B cell (primary cell): ENCODE measurements around the gene PRKCZ. TPM values are rescaled to one million over a fixed set of nuclear protein-coding genes. Genes with fewer than 3 reads are reported as not detected.

Experiments used
- ATAC-seq: fragments of 200-7000 bp; cut with Tn5 transposase; one replicate; pipeline ENCODE4 v1.10.0; 2021; ENCODE audit warnings: low read depth, mild to moderate bottlenecking, moderate number of reproducible peaks, moderate library complexity
- CTCF ChIA-PET: fragments of 350-600 bp; sonication (Branson Sonifier 250); formaldehyde crosslinking; loops from one replicate; lab custom pipeline; 2021; ENCODE audit warnings: antibody characterized with exemption, inconsistent platforms; lab: Charles Lee
- POLR2A ChIA-PET: fragments of 350-600 bp; sonication (Branson Sonifier 250); formaldehyde crosslinking; loops from one replicate; lab custom pipeline; 2021; ENCODE audit warnings: antibody characterized with exemption; lab: Charles Lee
- DNase-seq: peaks from one replicate; pipeline ENCODE4 v3.0.0; 2013
- H2AFZ ChIP-seq: 2 replicates; pipeline ENCODE4 v1.6.1; 2012; ENCODE audit warnings: mild to moderate bottlenecking, low read depth, low read length; ENCODE audit not compliant: insufficient read depth, poor library complexity, severe bottlenecking
- H3K27ac ChIP-seq, 2 donors: 1 replicate in 1 of 2; 2 replicates in 1 of 2; pipeline ENCODE4 v1.5.1; 2012 to 2013; ENCODE audit warnings: low read length in 2 of 2, mild to moderate bottlenecking in 2 of 2, moderate library complexity in 1 of 2
- H3K27me3 ChIP-seq, 4 experiments: fragments of 200-600 bp in 1 of 4; sonication (generic) in 1 of 4; replicated peaks in 1 of 4; 1 replicate in 2 of 4; 2 replicates in 2 of 4; pipeline versions ENCODE4 v1.6.1 to v1.7.0; 2013 to 2016; ENCODE audit warnings: low read length in 3 of 4, mild to moderate bottlenecking in 2 of 4, mixed read lengths in 1 of 4, moderate library complexity in 1 of 4; ENCODE audit not compliant: insufficient read depth in 4 of 4, control insufficient read depth in 3 of 4; ENCODE audit errors: control extremely low read depth in 1 of 4
- H3K36me3 ChIP-seq, 2 experiments: replicated peaks in 1 of 2; 1 replicate in 1 of 2; 2 replicates in 1 of 2; pipeline versions ENCODE4 v1.6.1 to v1.7.1; 2013; ENCODE audit warnings: low read length in 1 of 2; ENCODE audit not compliant: insufficient read depth in 2 of 2, control insufficient read depth in 1 of 2; ENCODE audit errors: control extremely low read depth in 1 of 2, extremely low read depth in 1 of 2
- H3K4me1 ChIP-seq, 2 donors: fragments of 200-600 bp in 1 of 2; sonication (generic) in 1 of 2; 1 replicate in 1 of 2; 2 replicates in 1 of 2; pipeline versions ENCODE4 v1.5.1 to v1.6.1; 2013 to 2017; ENCODE audit warnings: low read length in 2 of 2; ENCODE audit not compliant: control insufficient read depth in 2 of 2, insufficient read depth in 2 of 2
- H3K4me2 ChIP-seq: replicated peaks from 2 replicates; pipeline ENCODE3; 2012; ENCODE audit warnings: mild to moderate bottlenecking, low read depth, low read length; ENCODE audit not compliant: poor library complexity, severe bottlenecking
- H3K4me3 ChIP-seq, 5 experiments: fragments of 200-600 bp in 1 of 5; sonication (generic) in 1 of 5; 1 replicate in 3 of 5; 2 replicates in 2 of 5; pipeline versions ENCODE4 v1.5.1 to v1.7.0; 2011 to 2016; ENCODE audit warnings: low read length in 4 of 5, mild to moderate bottlenecking in 4 of 5, low read depth in 2 of 5, control low read depth in 1 of 5, moderate library complexity in 1 of 5; ENCODE audit not compliant: insufficient read depth in 1 of 5; ENCODE audit errors: control extremely low read depth in 1 of 5, extremely low read depth in 1 of 5
- H3K79me2 ChIP-seq: fragments of 200-600 bp; sonication (generic); one replicate; pipeline ENCODE4 v1.6.0; 2016; ENCODE audit warnings: low read length; ENCODE audit not compliant: control insufficient read depth, insufficient read depth
- H3K9ac ChIP-seq: fragments of 200-600 bp; sonication (generic); 2 replicates; pipeline ENCODE4 v1.6.1; 2017; ENCODE audit warnings: mild to moderate bottlenecking, low read length, moderate library complexity
- H3K9me3 ChIP-seq, 3 donors: one replicate each; pipeline versions ENCODE4 v1.6.1 to v1.7.1; 2013; ENCODE audit warnings: low read length in 2 of 3; ENCODE audit not compliant: control insufficient read depth in 2 of 3, insufficient read depth in 1 of 3; ENCODE audit errors: control extremely low read depth in 1 of 3
- H4K20me1 ChIP-seq: 2 replicates; pipeline ENCODE4 v1.6.0; 2012; ENCODE audit warnings: mild to moderate bottlenecking, low read length; ENCODE audit not compliant: insufficient read depth, control insufficient read depth, poor library complexity, severe bottlenecking
- H3K27ac Mint-ChIP-seq: one replicate; pipeline ENCODE4 v1.8.0; 2021; ENCODE audit warnings: mixed read lengths
- H3K27me3 Mint-ChIP-seq: one replicate; pipeline ENCODE4 v1.8.0; 2021; ENCODE audit warnings: mixed read lengths
- H3K4me1 Mint-ChIP-seq: one replicate; pipeline ENCODE4 v1.8.0; 2021; ENCODE audit warnings: mixed read lengths
- H3K4me3 Mint-ChIP-seq: one replicate; pipeline ENCODE4 v1.8.0; 2021; ENCODE audit warnings: mixed read lengths
- H3K9me3 Mint-ChIP-seq: one replicate; pipeline ENCODE4 v1.8.0; 2022; ENCODE audit warnings: mixed read lengths; ENCODE audit not compliant: insufficient read depth
- CTCF ChIP-seq: fragments of 200-600 bp; IDR thresholded peaks from one replicate; pipeline ENCODE4 v1.8.0; 2022; ENCODE audit warnings: antibody characterized with exemption, mild to moderate bottlenecking
- EZH2 ChIP-seq: IDR thresholded peaks from 2 replicates; pipeline ENCODE4 v1.6.1; 2012; ENCODE audit warnings: borderline replicate concordance, low read depth, mild to moderate bottlenecking, moderate library complexity, low read length; ENCODE audit not compliant: insufficient read depth, poor library complexity, severe bottlenecking
- WGBS: methylation state at CpG from one replicate; pipeline ENCODE4 v1.1.5; 2013; ENCODE audit warnings: missing lambda C conversion rate; ENCODE audit not compliant: insufficient coverage; 5-methylcytosine and 5-hydroxymethylcytosine counted together
- intact Hi-C: fragments of 100-400 bp; cut with micrococcal nuclease; formaldehyde crosslinking; loops from one replicate; pipeline ENCODE4 v1.10.0; 2022
- polyA plus RNA-seq: library from polyadenylated mRNA; depleted of rRNA; stranded (reverse); fragments of >200 nt; gene quantifications from 2 replicates; pipeline ENCODE4 v1.2.3, GENCODE V29; 2012
- total RNA-seq, 2 donors: library from RNA; stranded (reverse); fragments of 120-200 nt in 1 of 2; gene quantifications; 1 replicate in 1 of 2; 2 replicates in 1 of 2; pipeline versions ENCODE4 v1.2.3 to v1.2.4, GENCODE V29; 2013 to 2022

PRKCZ gene
- total and polyA plus RNA-seq, 2 donors (not counting 1 experiment from before 2014, with no cell fraction given), result 17.9 to 53.2 TPM

GRCh38 chr1:2095981-2096736 is 45.9 kb downstream of the PRKCZ start:
- no peak for ATAC-seq
- peaks cover 5% of the 10 kb centered on the region for H3K9me3 Mint-ChIP-seq

More at GRCh38 chr1:2095981-2096736, 45.9 kb downstream of the PRKCZ start:
- TF ChIP-seq CTCF, result no peak
- no peak for TF ChIP-seq EZH2
- H3K27ac Mint-ChIP-seq, result no peak overlapping the region
- Histone ChIP-seq H4K20me1 (peaks cover 27% of the 10 kb centered on the region), H3K4me2 (no peak overlapping the region), H3K36me3 (no peaks in the 10 kb centered on the region), H3K27me3 (no peaks in the 10 kb centered on the region), H3K4me1 (peaks cover 10 to 26% of the 10 kb centered on the region in 2 donors), H3K9ac (no peak overlapping the region), H3K9me3 (peaks cover 0 to 29% (median 6%) of the 10 kb centered on the region in 3 donors), H3K4me3 (no peak overlapping the region), H3K27ac (no peak overlapping the region), H2AFZ (no peak overlapping the region), H3K79me2 (peaks cover 18% of the 10 kb centered on the region)
- ChIA-PET CTCF (interaction anchor here (0.6 to 4.2 kb wide), 4 partner anchors 44 to 540 kb away, joined by 3 to 51 read pairs (median 3); no protein-coding TSS in a partner anchor), POLR2A (no interaction called here)
- H3K27me3 Mint-ChIP-seq, result no peaks in the 10 kb centered on the region
- H3K4me3 Mint-ChIP-seq, result no peak overlapping the region
- 95% methylated on average over 34 of the region's 34 CpGs for WGBS
- peaks cover 17% of the 10 kb centered on the region for H3K4me1 Mint-ChIP-seq
- intact Hi-C loops, result no loop called here
- DNase-seq, result no peak
